Stimulated activated naive CD4-positive, alpha-beta T cell treated with Interleukin-2 at 50 U/mL for 16 hours (primary cell): Measurements from ENCODE around the gene GRM3.

ENCODE experiments used
- DNase-seq: peaks from one replicate; lab custom pipeline; 2025; lab: John Stamatoyannopoulos, UW

Gene GRM3

GRCh38 chr7:86706406-86706805 is 62.7 kb downstream of the GRM3 start:
- no peak for DNase-seq

- DNase-seq, result no peak
Measured at GRCh38 chr7:86708031-86708680, 64.4 kb downstream of the GRM3 start.

- no peak for DNase-seq
Measured at GRCh38 chr7:86720306-86720705, 76.6 kb downstream of the GRM3 start.

GRCh38 chr7:86733783-86734182 is 90.1 kb downstream of the GRM3 start:
- DNase-seq, result no peak

GRCh38 chr7:86745013-86745745 is 101.5 kb downstream of the GRM3 start:
- DNase-seq, result no peak

- no peak for DNase-seq
Measured at GRCh38 chr7:86747698-86748097, 104.0 kb downstream of the GRM3 start.

- no peak for DNase-seq
Measured at GRCh38 chr7:86748201-86748600, 104.5 kb downstream of the GRM3 start.

- no peak for DNase-seq
Measured at GRCh38 chr7:86748843-86749719, 105.4 kb downstream of the GRM3 start.

- no peak for DNase-seq
Measured at GRCh38 chr7:86749741-86750665, 106.3 kb downstream of the GRM3 start.

- no peak for DNase-seq
Measured at GRCh38 chr7:86760236-86760635, 116.5 kb downstream of the GRM3 start.

- no peak for DNase-seq
Measured at GRCh38 chr7:86762129-86762528, 118.4 kb downstream of the GRM3 start.

GRCh38 chr7:86765931-86766330 is 122.2 kb downstream of the GRM3 start:
- no peak for DNase-seq

- no peak for DNase-seq
Measured at GRCh38 chr7:86768394-86768793, 124.7 kb downstream of the GRM3 start.

- no peak for DNase-seq
Measured at GRCh38 chr7:86768967-86769760, 125.5 kb downstream of the GRM3 start.

- no peak for DNase-seq
Measured at GRCh38 chr7:86773309-86773708, 129.6 kb downstream of the GRM3 start.

GRCh38 chr7:86775203-86775602 is 131.5 kb downstream of the GRM3 start:
- no peak for DNase-seq

GRCh38 chr7:86776136-86776535 is 132.4 kb downstream of the GRM3 start:
- DNase-seq, result no peak

- DNase-seq, result no peak
Measured at GRCh38 chr7:86778271-86778670, 134.6 kb downstream of the GRM3 start.

- DNase-seq, result no peak
Measured at GRCh38 chr7:86784765-86785164, 141.1 kb downstream of the GRM3 start.

GRCh38 chr7:86785641-86786040 is 141.9 kb downstream of the GRM3 start:
- no peak for DNase-seq

GRCh38 chr7:86786376-86786775 is 142.7 kb downstream of the GRM3 start:
- DNase-seq, result no peak
